HG02571 (cell line): ENCODE data around the gene HAPLN3.

ENCODE experiments used
- ATAC-seq: cut with Tn5 transposase; IDR thresholded peaks from one replicate; pipeline ENCODE4 v1.9.1; 2021; ENCODE audit warnings: mild to moderate bottlenecking, moderate library complexity; ENCODE audit not compliant: unreplicated experiment

The HAPLN3 gene

GRCh38 chr15:88897142-88897455 lies 1.8 kb upstream of the HAPLN3 start:
- ATAC-seq = no peak

- no peak for ATAC-seq
These were observed 1.1 kb upstream of the HAPLN3 start for GRCh38 chr15:88896333-88897033.

- ATAC-seq = no peak
These were observed 961 bp downstream of the HAPLN3 start for GRCh38 chr15:88894348-88894818.

GRCh38 chr15:88891540-88892254 lies 3.6 kb downstream of the HAPLN3 start:
- ATAC-seq = no peak

- no peak for ATAC-seq
These were observed 4.8 kb downstream of the HAPLN3 start for GRCh38 chr15:88890495-88890894.

GRCh38 chr15:88888719-88889118 lies 6.6 kb downstream of the HAPLN3 start:
- ATAC-seq = no peak

GRCh38 chr15:88887068-88887580 lies 8.2 kb downstream of the HAPLN3 start:
- ATAC-seq = no peak

GRCh38 chr15:88882785-88883184 lies 12.6 kb downstream of the HAPLN3 start:
- no peak for ATAC-seq

- ATAC-seq = no peak
These were observed 13.6 kb downstream of the HAPLN3 start for GRCh38 chr15:88881775-88882174.

- no peak for ATAC-seq
These were observed 14.2 kb downstream of the HAPLN3 start for GRCh38 chr15:88880944-88881740.

GRCh38 chr15:88878720-88879184 lies 16.6 kb downstream of the HAPLN3 start:
- ATAC-seq = no peak

GRCh38 chr15:88877906-88878305 lies 17.4 kb downstream of the HAPLN3 start:
- no peak for ATAC-seq

- ATAC-seq = no peak
These were observed 17.9 kb downstream of the HAPLN3 start for GRCh38 chr15:88877415-88877814.

GRCh38 chr15:88876573-88876972 lies 18.8 kb downstream of the HAPLN3 start:
- ATAC-seq = no peak

- no peak for ATAC-seq
These were observed 20.7 kb downstream of the HAPLN3 start for GRCh38 chr15:88874684-88875083.

GRCh38 chr15:88874275-88874674 lies 21.1 kb downstream of the HAPLN3 start:
- no peak for ATAC-seq

- no peak for ATAC-seq
These were observed 21.6 kb downstream of the HAPLN3 start for GRCh38 chr15:88873786-88874185.

GRCh38 chr15:88872706-88873105 lies 22.6 kb downstream of the HAPLN3 start:
- ATAC-seq = no peak

GRCh38 chr15:88872106-88872505 lies 23.2 kb downstream of the HAPLN3 start:
- ATAC-seq = no peak

GRCh38 chr15:88871313-88871712 lies 24.0 kb downstream of the HAPLN3 start:
- ATAC-seq = no peak

GRCh38 chr15:88866295-88866881 lies 29.0 kb downstream of the HAPLN3 start:
- no peak for ATAC-seq
